Medulla oblongata (tissue), 1 donor: ENCODE results near the gene CPS1.

Experiments used
- DNase-seq: peaks from one replicate; pipeline ENCODE4 v3.0.0-alpha.2; 2015; ENCODE audit errors: extremely low spot score

The CPS1 gene

GRCh38 chr2:210556329-210556980, at the start of gene CPS1:
Gene CPS1, plus strand, starts transcription at chr2:210556599. Its CDS starts 135 bp downstream, at chr2:210556734.
- no peak for DNase-seq

- DNase-seq = no peak
Observed at GRCh38 chr2:210515911-210516310, 40.5 kb upstream of the CPS1 start.

- no peak for DNase-seq
Observed at GRCh38 chr2:210517264-210517663, 39.1 kb upstream of the CPS1 start.

- DNase-seq = peak; percentile 13
Observed at GRCh38 chr2:210519594-210519993, 36.8 kb upstream of the CPS1 start.

- no peak for DNase-seq
Observed at GRCh38 chr2:210522399-210522798, 34.0 kb upstream of the CPS1 start.

GRCh38 chr2:210523650-210524289, 32.6 kb upstream of the CPS1 start:
- no peak for DNase-seq

GRCh38 chr2:210524533-210524932, 31.9 kb upstream of the CPS1 start:
- DNase-seq = no peak

GRCh38 chr2:210527286-210527685, 29.1 kb upstream of the CPS1 start:
- DNase-seq = no peak

GRCh38 chr2:210528716-210529115, 27.7 kb upstream of the CPS1 start:
- DNase-seq = no peak

DNA sequence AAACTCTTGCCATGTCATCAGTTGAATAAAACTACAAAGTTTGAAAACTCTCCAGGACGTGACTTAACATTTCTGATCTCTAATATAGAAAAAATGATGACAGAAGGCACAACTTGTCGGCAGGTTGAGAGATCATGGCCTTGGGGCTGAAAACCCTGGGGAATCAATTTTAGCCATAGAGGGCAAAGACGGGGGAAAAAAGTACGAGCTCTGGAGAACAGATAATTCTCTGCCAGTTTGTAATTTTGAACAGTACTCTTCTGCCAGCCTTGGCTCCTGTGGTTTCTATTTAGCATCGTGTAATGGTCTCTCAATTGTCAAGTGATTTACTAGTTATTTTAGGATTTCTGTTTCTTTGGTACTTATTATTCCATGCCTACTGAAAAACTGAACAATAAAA, 25.3 kb upstream of the CPS1 start:
- DNase-seq = no peak

- DNase-seq = no peak
Observed at GRCh38 chr2:210531482-210531881, 24.9 kb upstream of the CPS1 start.

DNA sequence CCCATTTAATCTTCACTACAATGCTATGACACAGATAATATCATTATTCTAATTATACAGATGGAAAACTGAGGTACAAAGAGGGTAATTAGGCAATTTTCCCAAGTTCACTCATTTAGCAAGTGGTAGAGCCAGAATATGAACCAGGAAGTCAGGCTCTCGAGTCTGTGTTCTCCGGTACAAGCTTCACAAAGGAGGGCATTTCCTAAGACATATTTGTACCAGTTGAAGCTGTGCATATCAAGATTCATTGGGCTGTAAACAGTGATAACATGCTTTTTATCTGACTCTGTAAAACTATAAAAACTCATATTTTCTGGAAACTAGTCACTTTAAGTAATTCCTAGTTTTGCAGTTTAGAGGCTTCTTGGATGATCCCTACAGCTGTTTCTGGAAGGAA, 23.0 kb upstream of the CPS1 start:
- DNase-seq = no peak

GRCh38 chr2:210534879-210535278, 21.5 kb upstream of the CPS1 start:
- no peak for DNase-seq

DNA sequence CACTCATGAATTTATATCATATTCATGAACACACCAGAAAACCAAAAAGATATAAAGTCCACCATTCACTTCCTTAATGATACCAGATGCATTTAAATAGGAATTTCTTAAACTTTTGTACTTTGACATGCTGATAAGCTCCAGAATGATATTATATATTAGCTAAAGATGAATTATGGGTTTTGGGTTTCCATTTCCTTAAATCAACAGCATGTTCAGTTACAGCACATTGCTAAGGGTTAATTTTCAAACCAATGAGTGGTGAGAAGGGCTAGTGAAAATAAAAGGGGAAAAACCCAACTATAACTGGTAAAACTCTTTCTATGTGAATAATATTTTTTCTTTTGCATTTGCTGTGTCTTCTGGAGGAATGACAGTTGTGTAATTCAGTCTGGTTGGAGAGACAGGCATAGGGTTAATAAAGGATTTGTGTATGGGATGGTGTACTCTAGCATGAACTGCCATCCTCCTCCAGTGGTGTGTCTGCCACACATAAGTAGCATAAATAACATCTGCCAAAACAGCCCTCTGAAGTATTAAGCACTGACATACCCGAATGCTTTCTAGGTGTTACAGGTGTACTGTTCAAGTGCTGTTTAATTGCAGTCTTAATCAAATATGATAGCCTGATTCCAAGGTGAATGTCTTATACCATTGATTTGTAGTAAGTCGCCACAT, 19.3 kb upstream of the CPS1 start:
- no peak for DNase-seq

- DNase-seq = no peak
Observed at GRCh38 chr2:210539035-210539434, 17.4 kb upstream of the CPS1 start.

- DNase-seq = no peak
Observed at GRCh38 chr2:210539578-210540416, 16.6 kb upstream of the CPS1 start.

- no peak for DNase-seq
Observed at GRCh38 chr2:210540471-210540870, 15.9 kb upstream of the CPS1 start.

- no peak for DNase-seq
Observed at GRCh38 chr2:210540900-210541289, 15.5 kb upstream of the CPS1 start.

- peak; percentile 8 for DNase-seq
Observed at GRCh38 chr2:210541290-210541902, 15.0 kb upstream of the CPS1 start.

- no peak for DNase-seq
Observed at GRCh38 chr2:210544007-210544590, 12.3 kb upstream of the CPS1 start.

DNA sequence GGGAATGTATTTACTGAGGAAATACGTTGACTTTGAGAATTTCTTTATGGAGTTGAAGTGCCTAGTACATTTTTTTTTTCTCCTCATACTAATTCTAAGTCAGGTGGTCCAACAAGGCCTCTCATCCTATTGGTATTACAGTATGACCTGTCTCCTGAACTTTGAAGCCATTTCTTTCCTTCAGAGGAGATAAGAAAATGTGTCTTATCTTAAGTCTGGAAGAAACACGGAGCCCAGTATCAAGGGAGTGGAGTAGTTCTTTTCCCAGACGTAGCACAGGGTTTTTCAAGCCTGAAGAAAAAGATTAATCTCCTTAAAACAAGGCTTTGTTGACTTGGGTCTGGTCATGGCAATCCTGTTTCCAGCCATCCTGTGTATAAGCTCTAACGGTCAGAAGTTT, 11.6 kb upstream of the CPS1 start:
- no peak for DNase-seq
